B cell (primary cell): ENCODE results near the gene SNX6. TPM values are rescaled to one million over a fixed set of nuclear protein-coding genes. Genes with fewer than 3 reads are reported as not detected.
"Not testable (repeated sequence)": the region's sequence is repeated elsewhere in the genome, so short reads cannot be mapped to it uniquely, and the experiment has no call there.

Source experiments
- ATAC-seq: fragments of 200-7000 bp; cut with Tn5 transposase; one replicate; pipeline ENCODE4 v1.10.0; 2021; ENCODE audit warnings: low read depth, mild to moderate bottlenecking, moderate number of reproducible peaks, moderate library complexity
- CTCF ChIA-PET: fragments of 350-600 bp; sonication (Branson Sonifier 250); formaldehyde crosslinking; loops from one replicate; lab custom pipeline; 2021; ENCODE audit warnings: antibody characterized with exemption, inconsistent platforms; lab: Charles Lee
- POLR2A ChIA-PET: fragments of 350-600 bp; sonication (Branson Sonifier 250); formaldehyde crosslinking; loops from one replicate; lab custom pipeline; 2021; ENCODE audit warnings: antibody characterized with exemption; lab: Charles Lee
- DNase-seq: peaks from one replicate; pipeline ENCODE4 v3.0.0; 2013
- H2AFZ ChIP-seq: 2 replicates; pipeline ENCODE4 v1.6.1; 2012; ENCODE audit warnings: mild to moderate bottlenecking, low read depth, low read length; ENCODE audit not compliant: insufficient read depth, poor library complexity, severe bottlenecking
- H3K27ac ChIP-seq, 2 donors: 1 replicate in 1 of 2; 2 replicates in 1 of 2; pipeline ENCODE4 v1.5.1; 2012 to 2013; ENCODE audit warnings: low read length in 2 of 2, mild to moderate bottlenecking in 2 of 2, moderate library complexity in 1 of 2
- H3K27me3 ChIP-seq, 4 experiments: fragments of 200-600 bp in 1 of 4; sonication (generic) in 1 of 4; replicated peaks in 1 of 4; 1 replicate in 2 of 4; 2 replicates in 2 of 4; pipeline versions ENCODE4 v1.6.1 to v1.7.0; 2013 to 2016; ENCODE audit warnings: low read length in 3 of 4, mild to moderate bottlenecking in 2 of 4, mixed read lengths in 1 of 4, moderate library complexity in 1 of 4; ENCODE audit not compliant: insufficient read depth in 4 of 4, control insufficient read depth in 3 of 4; ENCODE audit errors: control extremely low read depth in 1 of 4
- H3K36me3 ChIP-seq, 2 experiments: replicated peaks in 1 of 2; 1 replicate in 1 of 2; 2 replicates in 1 of 2; pipeline versions ENCODE4 v1.6.1 to v1.7.1; 2013; ENCODE audit warnings: low read length in 1 of 2; ENCODE audit not compliant: insufficient read depth in 2 of 2, control insufficient read depth in 1 of 2; ENCODE audit errors: control extremely low read depth in 1 of 2, extremely low read depth in 1 of 2
- H3K4me1 ChIP-seq, 2 donors: fragments of 200-600 bp in 1 of 2; sonication (generic) in 1 of 2; 1 replicate in 1 of 2; 2 replicates in 1 of 2; pipeline versions ENCODE4 v1.5.1 to v1.6.1; 2013 to 2017; ENCODE audit warnings: low read length in 2 of 2; ENCODE audit not compliant: control insufficient read depth in 2 of 2, insufficient read depth in 2 of 2
- H3K4me2 ChIP-seq: replicated peaks from 2 replicates; pipeline ENCODE3; 2012; ENCODE audit warnings: mild to moderate bottlenecking, low read depth, low read length; ENCODE audit not compliant: poor library complexity, severe bottlenecking
- H3K4me3 ChIP-seq, 5 experiments: fragments of 200-600 bp in 1 of 5; sonication (generic) in 1 of 5; 1 replicate in 3 of 5; 2 replicates in 2 of 5; pipeline versions ENCODE4 v1.5.1 to v1.7.0; 2011 to 2016; ENCODE audit warnings: low read length in 4 of 5, mild to moderate bottlenecking in 4 of 5, low read depth in 2 of 5, control low read depth in 1 of 5, moderate library complexity in 1 of 5; ENCODE audit not compliant: insufficient read depth in 1 of 5; ENCODE audit errors: control extremely low read depth in 1 of 5, extremely low read depth in 1 of 5
- H3K79me2 ChIP-seq: fragments of 200-600 bp; sonication (generic); one replicate; pipeline ENCODE4 v1.6.0; 2016; ENCODE audit warnings: low read length; ENCODE audit not compliant: control insufficient read depth, insufficient read depth
- H3K9ac ChIP-seq: fragments of 200-600 bp; sonication (generic); 2 replicates; pipeline ENCODE4 v1.6.1; 2017; ENCODE audit warnings: mild to moderate bottlenecking, low read length, moderate library complexity
- H3K9me3 ChIP-seq, 3 donors: one replicate each; pipeline versions ENCODE4 v1.6.1 to v1.7.1; 2013; ENCODE audit warnings: low read length in 2 of 3; ENCODE audit not compliant: control insufficient read depth in 2 of 3, insufficient read depth in 1 of 3; ENCODE audit errors: control extremely low read depth in 1 of 3
- H4K20me1 ChIP-seq: 2 replicates; pipeline ENCODE4 v1.6.0; 2012; ENCODE audit warnings: mild to moderate bottlenecking, low read length; ENCODE audit not compliant: insufficient read depth, control insufficient read depth, poor library complexity, severe bottlenecking
- H3K27ac Mint-ChIP-seq: one replicate; pipeline ENCODE4 v1.8.0; 2021; ENCODE audit warnings: mixed read lengths
- H3K27me3 Mint-ChIP-seq: one replicate; pipeline ENCODE4 v1.8.0; 2021; ENCODE audit warnings: mixed read lengths
- H3K4me1 Mint-ChIP-seq: one replicate; pipeline ENCODE4 v1.8.0; 2021; ENCODE audit warnings: mixed read lengths
- H3K4me3 Mint-ChIP-seq: one replicate; pipeline ENCODE4 v1.8.0; 2021; ENCODE audit warnings: mixed read lengths
- H3K9me3 Mint-ChIP-seq: one replicate; pipeline ENCODE4 v1.8.0; 2022; ENCODE audit warnings: mixed read lengths; ENCODE audit not compliant: insufficient read depth
- EZH2 ChIP-seq: IDR thresholded peaks from 2 replicates; pipeline ENCODE4 v1.6.1; 2012; ENCODE audit warnings: borderline replicate concordance, low read depth, mild to moderate bottlenecking, moderate library complexity, low read length; ENCODE audit not compliant: insufficient read depth, poor library complexity, severe bottlenecking
- WGBS: methylation state at CpG from one replicate; pipeline ENCODE4 v1.1.5; 2013; ENCODE audit warnings: missing lambda C conversion rate; ENCODE audit not compliant: insufficient coverage; 5-methylcytosine and 5-hydroxymethylcytosine counted together
- intact Hi-C: fragments of 100-400 bp; cut with micrococcal nuclease; formaldehyde crosslinking; loops from one replicate; pipeline ENCODE4 v1.10.0; 2022
- polyA plus RNA-seq: library from polyadenylated mRNA; depleted of rRNA; stranded (reverse); fragments of >200 nt; gene quantifications from 2 replicates; pipeline ENCODE4 v1.2.3, GENCODE V29; 2012
- total RNA-seq, 2 donors: library from RNA; stranded (reverse); fragments of 120-200 nt in 1 of 2; gene quantifications; 1 replicate in 1 of 2; 2 replicates in 1 of 2; pipeline versions ENCODE4 v1.2.3 to v1.2.4, GENCODE V29; 2013 to 2022
- TF ChIP-seq, protein P1 (sequence below): fragments of 200-600 bp; IDR thresholded peaks from one replicate; pipeline ENCODE4 v1.8.0; 2022; ENCODE audit warnings: antibody characterized with exemption, mild to moderate bottlenecking

The SNX6 gene
- total and polyA plus RNA-seq, 2 donors (not counting 1 experiment from before 2014, with no cell fraction given), result 45.4 to 61.0 TPM

DNA sequence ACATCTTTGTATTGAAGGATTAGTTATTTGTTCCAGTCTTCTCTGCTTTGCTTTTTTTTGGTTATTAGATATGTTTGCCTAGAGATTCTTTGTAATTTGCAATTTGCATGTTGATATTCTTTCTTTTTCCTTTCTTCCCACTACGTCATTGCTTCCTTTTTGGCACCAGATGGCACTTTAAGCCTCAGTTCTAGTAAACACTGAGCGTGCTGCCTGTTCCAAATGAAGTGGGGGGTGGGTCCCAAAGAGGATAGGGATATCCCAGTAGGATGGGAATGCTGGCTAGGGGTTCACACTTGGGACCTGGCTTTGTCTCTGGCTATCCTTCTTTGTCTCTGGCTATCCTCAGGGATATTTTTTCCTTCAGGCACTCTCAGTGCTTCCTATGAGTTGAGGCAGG, 107.5 kb downstream of the SNX6 start:
- Histone ChIP-seq H3K27ac (no peak overlapping the region), H3K4me2 (no peak overlapping the region), H3K4me3 (no peak overlapping the region), H4K20me1 (no peaks in the 10 kb centered on the region), H2AFZ (no peak overlapping the region), H3K79me2 (peaks cover 3% of the 10 kb centered on the region), H3K9ac (no peak overlapping the region), H3K9me3 (no peaks in the 10 kb centered on the region), H3K4me1 (no peaks in the 10 kb centered on the region), H3K36me3 (peaks cover 22 to 80% of the 10 kb centered on the region in 2 experiments), H3K27me3 (no peaks in the 10 kb centered on the region)
- TF ChIP-seq, protein P1, sequence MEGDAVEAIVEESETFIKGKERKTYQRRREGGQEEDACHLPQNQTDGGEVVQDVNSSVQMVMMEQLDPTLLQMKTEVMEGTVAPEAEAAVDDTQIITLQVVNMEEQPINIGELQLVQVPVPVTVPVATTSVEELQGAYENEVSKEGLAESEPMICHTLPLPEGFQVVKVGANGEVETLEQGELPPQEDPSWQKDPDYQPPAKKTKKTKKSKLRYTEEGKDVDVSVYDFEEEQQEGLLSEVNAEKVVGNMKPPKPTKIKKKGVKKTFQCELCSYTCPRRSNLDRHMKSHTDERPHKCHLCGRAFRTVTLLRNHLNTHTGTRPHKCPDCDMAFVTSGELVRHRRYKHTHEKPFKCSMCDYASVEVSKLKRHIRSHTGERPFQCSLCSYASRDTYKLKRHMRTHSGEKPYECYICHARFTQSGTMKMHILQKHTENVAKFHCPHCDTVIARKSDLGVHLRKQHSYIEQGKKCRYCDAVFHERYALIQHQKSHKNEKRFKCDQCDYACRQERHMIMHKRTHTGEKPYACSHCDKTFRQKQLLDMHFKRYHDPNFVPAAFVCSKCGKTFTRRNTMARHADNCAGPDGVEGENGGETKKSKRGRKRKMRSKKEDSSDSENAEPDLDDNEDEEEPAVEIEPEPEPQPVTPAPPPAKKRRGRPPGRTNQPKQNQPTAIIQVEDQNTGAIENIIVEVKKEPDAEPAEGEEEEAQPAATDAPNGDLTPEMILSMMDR, result no peak
- TF ChIP-seq EZH2, result no peak
- Mint-ChIP-seq H3K9me3 (no peaks in the 10 kb centered on the region), H3K27ac (no peak overlapping the region), H3K4me3 (no peak overlapping the region), H3K4me1 (no peaks in the 10 kb centered on the region), H3K27me3 (no peaks in the 10 kb centered on the region)
- no peak for ATAC-seq
- 100% methylated on average over 1 of the region's 2 CpGs for WGBS
- CTCF ChIA-PET, result interaction anchor here (0.7 kb wide), 1 partner anchor 1165 kb away, joined by 3 read pairs; no protein-coding TSS in a partner anchor
- no peak for DNase-seq
- POLR2A ChIA-PET, result interaction anchor here (0.6 kb wide), 1 partner anchor 602 kb away, joined by 3 read pairs; no protein-coding TSS in a partner anchor
- intact Hi-C loops, result no loop called here

DNA sequence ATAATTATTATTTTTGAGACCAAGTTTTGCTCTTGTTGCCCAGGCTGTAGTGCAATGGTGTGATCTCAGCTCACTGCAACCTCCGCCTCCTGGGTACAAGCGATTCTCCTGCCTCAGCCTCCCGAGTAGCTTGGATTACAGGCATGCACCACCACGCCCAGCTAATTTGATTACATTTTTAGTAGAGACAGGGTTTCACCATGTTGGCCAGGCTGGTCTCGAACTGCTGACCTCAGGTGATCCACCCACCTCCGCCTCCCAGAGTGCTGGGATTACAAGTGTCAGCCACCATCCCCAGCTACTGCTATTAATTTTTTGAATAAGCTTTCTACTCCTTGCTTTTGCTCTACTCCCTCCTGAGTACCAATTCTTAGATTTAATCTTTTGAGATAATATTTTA, 108.9 kb downstream of the SNX6 start:
- ATAC-seq, POLR2A ChIA-PET, intact Hi-C loops, H3K27me3 ChIP-seq, H3K4me2 ChIP-seq, DNase-seq, H3K27ac ChIP-seq, H3K9ac ChIP-seq, H3K79me2 ChIP-seq, H3K27ac Mint-ChIP-seq, H3K9me3 ChIP-seq, H3K4me3 ChIP-seq, H3K9me3 Mint-ChIP-seq, H2AFZ ChIP-seq, H3K4me1 ChIP-seq, H3K4me1 Mint-ChIP-seq, H4K20me1 ChIP-seq, H3K27me3 Mint-ChIP-seq, H3K4me3 Mint-ChIP-seq: not testable (repeated sequence)
- CTCF ChIA-PET, result interaction anchor here (0.7 kb wide), 1 partner anchor 95 kb away, joined by 3 read pairs; no protein-coding TSS in a partner anchor
- WGBS, result 96% methylated on average over 5 of the region's 6 CpGs
- H3K36me3 ChIP-seq, result peaks cover 20 to 73% of the 10 kb centered on the region in 2 experiments

DNA sequence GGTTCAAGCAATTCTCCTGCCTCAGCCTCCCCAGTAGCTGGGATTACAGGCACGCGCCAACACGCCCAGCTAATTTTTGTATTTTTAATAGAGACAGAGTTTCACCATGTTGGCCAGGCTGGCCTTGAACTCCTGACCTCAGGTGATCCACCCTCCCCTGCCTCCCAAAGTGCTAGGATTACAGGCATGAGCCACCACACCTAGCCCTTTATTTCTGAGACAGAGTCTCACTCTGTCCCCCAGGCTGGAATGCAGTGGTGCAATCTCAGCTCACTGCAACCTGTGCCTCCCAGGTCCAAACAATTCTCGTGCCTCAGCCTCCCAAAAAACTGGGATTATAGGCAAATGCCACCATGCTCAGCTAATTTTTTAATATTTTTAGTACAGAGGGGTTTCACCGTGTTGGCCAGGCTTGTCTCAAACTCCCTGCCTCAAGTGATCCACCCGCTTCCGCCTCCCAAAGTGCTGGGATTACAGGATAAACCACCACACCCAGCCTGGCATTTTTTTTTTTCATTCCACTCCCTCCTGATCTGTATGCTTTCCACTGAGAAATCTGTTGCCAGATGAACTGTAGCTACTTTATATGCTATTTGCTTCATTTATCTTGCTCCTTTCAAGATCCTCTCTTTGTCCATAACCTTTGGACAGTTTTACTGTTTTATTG, 109.5 kb downstream of the SNX6 start:
- DNase-seq, H3K4me1 ChIP-seq, H3K79me2 ChIP-seq, H3K4me3 ChIP-seq, H3K27ac ChIP-seq, H3K4me3 Mint-ChIP-seq, H3K27me3 ChIP-seq, H3K9ac ChIP-seq, H4K20me1 ChIP-seq, POLR2A ChIA-PET, H3K9me3 ChIP-seq, H3K27me3 Mint-ChIP-seq, H3K4me2 ChIP-seq, intact Hi-C loops, CTCF ChIA-PET, H3K27ac Mint-ChIP-seq, H2AFZ ChIP-seq, ATAC-seq, H3K9me3 Mint-ChIP-seq, H3K4me1 Mint-ChIP-seq: not testable (repeated sequence)
- H3K36me3 ChIP-seq, result peaks cover 20 to 78% of the 10 kb centered on the region in 2 experiments
- WGBS, result 100% methylated on average over 3 of the region's 7 CpGs
